SK-N-SH treated with all-trans-retinoic acid at 6 μM for 48 hours (cell line): Measurements from ENCODE around the gene STKLD1.

Source experiments
- ATAC-seq: fragments of 200-7000 bp; cut with Tn5 transposase; 3 replicates; pipeline ENCODE4 v1.9.1; 2020; ENCODE audit warnings: mild to moderate bottlenecking, moderate library complexity
- BACH2 ChIP-seq: fragments of 250-450 bp; sonication (Bioruptor Pico); IDR thresholded peaks from 2 replicates; pipeline ENCODE4 v1.9.0; 2021; ENCODE audit warnings: mild to moderate bottlenecking, borderline replicate concordance
- CSDC2 ChIP-seq: fragments of 250-450 bp; sonication (Bioruptor Pico); IDR thresholded peaks from 2 replicates; pipeline ENCODE4 v1.5.0; 2020; ENCODE audit warnings: mild to moderate bottlenecking, moderate library complexity
- CSRNP3 ChIP-seq: fragments of 250-450 bp; sonication (Bioruptor Pico); IDR thresholded peaks from 2 replicates; pipeline ENCODE4 v1.5.1; 2021; ENCODE audit warnings: mild to moderate bottlenecking, moderate library complexity
- GLIS3 ChIP-seq: fragments of 250-450 bp; sonication (Bioruptor Pico); IDR thresholded peaks from 2 replicates; pipeline ENCODE4 v1.5.0; 2020; ENCODE audit warnings: mild to moderate bottlenecking, moderate library complexity
- ISL1 ChIP-seq: fragments of 250-450 bp; sonication (Bioruptor Pico); IDR thresholded peaks from 2 replicates; pipeline ENCODE4 v2.1.2; 2022; ENCODE audit warnings: mild to moderate bottlenecking, moderate library complexity
- OSR1 ChIP-seq: fragments of 250-450 bp; sonication (Bioruptor Pico); IDR thresholded peaks from 2 replicates; pipeline ENCODE4 v1.8.0; 2022; ENCODE audit warnings: moderate library complexity, mild to moderate bottlenecking, inconsistent platforms
- POU6F1 ChIP-seq: fragments of 250-450 bp; sonication (Bioruptor Pico); IDR thresholded peaks from 2 replicates; pipeline ENCODE4 v1.8.0; 2021; ENCODE audit warnings: low read depth, mild to moderate bottlenecking, moderate library complexity, borderline replicate concordance
- RARB ChIP-seq: fragments of 250-450 bp; sonication (Bioruptor Pico); IDR thresholded peaks from 2 replicates; pipeline ENCODE4 v1.8.0; 2021; ENCODE audit warnings: mild to moderate bottlenecking, moderate library complexity
- SNAI2 ChIP-seq: fragments of 250-450 bp; sonication (Bioruptor Pico); IDR thresholded peaks from 2 replicates; pipeline ENCODE4 v1.5.0; 2020; ENCODE audit warnings: mild to moderate bottlenecking, moderate library complexity
- TCF4 ChIP-seq: fragments of 250-450 bp; sonication (Bioruptor Pico); IDR thresholded peaks from 2 replicates; pipeline ENCODE4 v1.8.0; 2021; ENCODE audit warnings: mild to moderate bottlenecking, moderate library complexity, borderline replicate concordance
- TOX ChIP-seq: fragments of 250-450 bp; sonication (Bioruptor Pico); IDR thresholded peaks from 2 replicates; pipeline ENCODE4 v1.8.0; 2021; ENCODE audit warnings: mild to moderate bottlenecking, moderate library complexity, borderline replicate concordance
- TSHZ2 ChIP-seq: fragments of 250-450 bp; sonication (Bioruptor Pico); IDR thresholded peaks from 2 replicates; pipeline ENCODE4 v1.5.0; 2020; ENCODE audit warnings: mild to moderate bottlenecking, moderate library complexity
- ZC3H10 ChIP-seq: fragments of 250-450 bp; sonication (Bioruptor Pico); IDR thresholded peaks from 2 replicates; pipeline ENCODE4 v1.5.1; 2021; ENCODE audit warnings: mild to moderate bottlenecking, moderate library complexity
- ZFP3 ChIP-seq: fragments of 250-450 bp; sonication (Bioruptor Pico); IDR thresholded peaks from 2 replicates; pipeline ENCODE4 v1.5.0; 2020; ENCODE audit warnings: mild to moderate bottlenecking, moderate library complexity
- ZFP30 ChIP-seq: fragments of 450-650 bp; formaldehyde crosslinking; IDR thresholded peaks from 2 replicates; pipeline ENCODE4 v1.5.0; 2022; ENCODE audit warnings: mild to moderate bottlenecking, moderate library complexity
- ZNF70 ChIP-seq: fragments of 450-650 bp; formaldehyde crosslinking; IDR thresholded peaks from 2 replicates; pipeline ENCODE4 v1.5.0; 2020; ENCODE audit warnings: mild to moderate bottlenecking, moderate library complexity
- TF ChIP-seq, protein P1 (sequence below): fragments of 250-450 bp; sonication (Bioruptor Pico); IDR thresholded peaks from 2 replicates; pipeline ENCODE4 v1.8.0; 2020; ENCODE audit warnings: mild to moderate bottlenecking, moderate library complexity, borderline replicate concordance
- TF ChIP-seq, protein P2 (sequence below): fragments of 250-450 bp; sonication (Bioruptor Pico); IDR thresholded peaks from 2 replicates; pipeline ENCODE4 v1.5.1; 2020; ENCODE audit warnings: low read depth, mild to moderate bottlenecking, moderate library complexity

The STKLD1 gene

GRCh38 chr9:133452562-133452961 is 76.4 kb downstream of the STKLD1 start:
- ATAC-seq: no peak
- TF ChIP-seq CSDC2 (no peak), TCF4 (CRISPR knock-in tag) (no peak), RARB (CRISPR knock-in tag) (no peak), ZC3H10 (CRISPR knock-in tag) (no peak), ZFP30 (CRISPR knock-in tag) (no peak), TSHZ2 (CRISPR knock-in tag) (no peak), POU6F1 (CRISPR knock-in tag) (no peak), ZFP3 (CRISPR knock-in tag) (no peak), ZNF70 (CRISPR knock-in tag) (no peak), BACH2 (CRISPR knock-in tag) (no peak), TOX (CRISPR knock-in tag) (no peak), CSRNP3 (CRISPR knock-in tag) (no peak), ISL1 (CRISPR knock-in tag) (no peak)
- TF ChIP-seq, protein P1, sequence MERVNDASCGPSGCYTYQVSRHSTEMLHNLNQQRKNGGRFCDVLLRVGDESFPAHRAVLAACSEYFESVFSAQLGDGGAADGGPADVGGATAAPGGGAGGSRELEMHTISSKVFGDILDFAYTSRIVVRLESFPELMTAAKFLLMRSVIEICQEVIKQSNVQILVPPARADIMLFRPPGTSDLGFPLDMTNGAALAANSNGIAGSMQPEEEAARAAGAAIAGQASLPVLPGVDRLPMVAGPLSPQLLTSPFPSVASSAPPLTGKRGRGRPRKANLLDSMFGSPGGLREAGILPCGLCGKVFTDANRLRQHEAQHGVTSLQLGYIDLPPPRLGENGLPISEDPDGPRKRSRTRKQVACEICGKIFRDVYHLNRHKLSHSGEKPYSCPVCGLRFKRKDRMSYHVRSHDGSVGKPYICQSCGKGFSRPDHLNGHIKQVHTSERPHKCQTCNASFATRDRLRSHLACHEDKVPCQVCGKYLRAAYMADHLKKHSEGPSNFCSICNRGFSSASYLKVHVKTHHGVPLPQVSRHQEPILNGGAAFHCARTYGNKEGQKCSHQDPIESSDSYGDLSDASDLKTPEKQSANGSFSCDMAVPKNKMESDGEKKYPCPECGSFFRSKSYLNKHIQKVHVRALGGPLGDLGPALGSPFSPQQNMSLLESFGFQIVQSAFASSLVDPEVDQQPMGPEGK (CRISPR knock-in tag): no peak
- TF ChIP-seq, protein P2, sequence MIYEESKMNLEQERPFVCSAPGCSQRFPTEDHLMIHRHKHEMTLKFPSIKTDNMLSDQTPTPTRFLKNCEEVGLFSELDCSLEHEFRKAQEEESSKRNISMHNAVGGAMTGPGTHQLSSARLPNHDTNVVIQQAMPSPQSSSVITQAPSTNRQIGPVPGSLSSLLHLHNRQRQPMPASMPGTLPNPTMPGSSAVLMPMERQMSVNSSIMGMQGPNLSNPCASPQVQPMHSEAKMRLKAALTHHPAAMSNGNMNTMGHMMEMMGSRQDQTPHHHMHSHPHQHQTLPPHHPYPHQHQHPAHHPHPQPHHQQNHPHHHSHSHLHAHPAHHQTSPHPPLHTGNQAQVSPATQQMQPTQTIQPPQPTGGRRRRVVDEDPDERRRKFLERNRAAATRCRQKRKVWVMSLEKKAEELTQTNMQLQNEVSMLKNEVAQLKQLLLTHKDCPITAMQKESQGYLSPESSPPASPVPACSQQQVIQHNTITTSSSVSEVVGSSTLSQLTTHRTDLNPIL: no peak
- TF ChIP-seq, all 23 proteins: peak for 0

DNA sequence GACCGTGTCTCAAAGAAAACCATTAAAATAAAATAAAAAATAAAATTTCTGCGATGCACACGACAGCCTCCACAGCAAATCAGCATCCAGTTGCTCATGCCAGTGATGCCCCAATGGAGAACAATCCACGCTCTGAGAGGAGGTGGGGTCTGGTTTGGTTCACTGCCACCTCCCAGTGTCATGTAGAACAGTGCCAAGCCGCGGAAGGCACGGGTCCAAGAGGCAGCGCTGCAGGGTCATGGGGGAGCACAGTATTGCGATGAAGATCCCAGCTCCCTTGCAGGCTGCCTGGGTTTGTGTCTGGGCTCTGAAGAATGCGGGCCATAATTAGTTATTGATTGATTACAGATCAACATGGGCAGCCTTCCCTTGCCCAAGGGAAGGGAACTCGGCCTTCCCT is 77.5 kb downstream of the STKLD1 start:
- TF ChIP-seq BACH2 (CRISPR knock-in tag) (no peak), CSDC2 (no peak)
- TF ChIP-seq, protein P2: no peak
- ATAC-seq: no peak

DNA sequence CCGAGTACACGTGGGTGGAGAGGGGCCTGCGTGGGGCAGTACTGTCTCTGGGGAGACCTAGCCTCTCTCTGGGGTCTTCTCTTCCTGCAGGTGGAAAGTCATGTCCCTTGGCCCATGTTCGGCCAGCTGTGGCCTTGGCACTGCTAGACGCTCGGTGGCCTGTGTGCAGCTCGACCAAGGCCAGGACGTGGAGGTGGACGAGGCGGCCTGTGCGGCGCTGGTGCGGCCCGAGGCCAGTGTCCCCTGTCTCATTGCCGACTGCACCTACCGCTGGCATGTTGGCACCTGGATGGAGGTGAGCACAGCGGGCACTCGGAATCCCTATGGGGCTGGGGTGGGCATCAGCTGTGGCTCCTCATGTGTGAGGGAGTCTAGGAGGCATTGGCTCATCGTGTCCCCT is 78.2 kb downstream of the STKLD1 start:
- no peak for ATAC-seq
- TF ChIP-seq CSDC2: no peak
- no peak for TF ChIP-seq OSR1
- TF ChIP-seq SNAI2 (CRISPR knock-in tag): no peak
- TF ChIP-seq, protein P2: no peak
- TF ChIP-seq ZFP30 (CRISPR knock-in tag): no peak
- TF ChIP-seq GLIS3: no peak
